GM12874 (cell line): ENCODE data around the gene TIGD1.

Source experiments
- CTCF ChIP-seq: IDR thresholded peaks from 2 replicates; pipeline ENCODE4 v1.5.1; 2011; ENCODE audit warnings: low read depth, mild to moderate bottlenecking, control low read depth, low read length, moderate library complexity; ENCODE audit not compliant: insufficient read depth

The TIGD1 gene

GRCh38 chr2:232550354-232551249 is at the start of gene TIGD1, which contains the start of gene EIF4E2:
Gene TIGD1 (minus strand): TSS chr2:232550557. CDS start chr2:232549882, 675 bp downstream.
Gene EIF4E2 (plus strand): TSS chr2:232550689. CDS start chr2:232550725, 36 bp downstream.
- TF ChIP-seq CTCF: peak; percentile 30; the same call in 1 of the 2 replicates

GRCh38 chr2:232598293-232598692 is 47.9 kb upstream of the TIGD1 start:
- no peak for TF ChIP-seq CTCF

- no peak for TF ChIP-seq CTCF
These were observed 47.2 kb upstream of the TIGD1 start for GRCh38 chr2:232597362-232598079.

GRCh38 chr2:232593982-232594381 is 43.6 kb upstream of the TIGD1 start:
- no peak for TF ChIP-seq CTCF

GRCh38 chr2:232592772-232593395 is 42.5 kb upstream of the TIGD1 start:
- no peak for TF ChIP-seq CTCF

- no peak for TF ChIP-seq CTCF
These were observed 38.6 kb upstream of the TIGD1 start for GRCh38 chr2:232588680-232589585.
